Inflammatory macrophage treated with lipopolysaccharide for 4 hours (primary cell): Measurements from ENCODE around the gene NFE2L1.
A peak's percentile ranks its signal among the peaks of the same experiment; 100 is the strongest.
"Not testable (repeated sequence)": the region's sequence is repeated elsewhere in the genome, so short reads cannot be mapped to it uniquely, and the experiment has no call there.

Source experiments
- DNase-seq: peaks from one replicate; pipeline ENCODE4 v3.0.0-alpha.2; 2020

Gene NFE2L1, protein sequence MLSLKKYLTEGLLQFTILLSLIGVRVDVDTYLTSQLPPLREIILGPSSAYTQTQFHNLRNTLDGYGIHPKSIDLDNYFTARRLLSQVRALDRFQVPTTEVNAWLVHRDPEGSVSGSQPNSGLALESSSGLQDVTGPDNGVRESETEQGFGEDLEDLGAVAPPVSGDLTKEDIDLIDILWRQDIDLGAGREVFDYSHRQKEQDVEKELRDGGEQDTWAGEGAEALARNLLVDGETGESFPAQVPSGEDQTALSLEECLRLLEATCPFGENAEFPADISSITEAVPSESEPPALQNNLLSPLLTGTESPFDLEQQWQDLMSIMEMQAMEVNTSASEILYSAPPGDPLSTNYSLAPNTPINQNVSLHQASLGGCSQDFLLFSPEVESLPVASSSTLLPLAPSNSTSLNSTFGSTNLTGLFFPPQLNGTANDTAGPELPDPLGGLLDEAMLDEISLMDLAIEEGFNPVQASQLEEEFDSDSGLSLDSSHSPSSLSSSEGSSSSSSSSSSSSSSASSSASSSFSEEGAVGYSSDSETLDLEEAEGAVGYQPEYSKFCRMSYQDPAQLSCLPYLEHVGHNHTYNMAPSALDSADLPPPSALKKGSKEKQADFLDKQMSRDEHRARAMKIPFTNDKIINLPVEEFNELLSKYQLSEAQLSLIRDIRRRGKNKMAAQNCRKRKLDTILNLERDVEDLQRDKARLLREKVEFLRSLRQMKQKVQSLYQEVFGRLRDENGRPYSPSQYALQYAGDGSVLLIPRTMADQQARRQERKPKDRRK

DNA sequence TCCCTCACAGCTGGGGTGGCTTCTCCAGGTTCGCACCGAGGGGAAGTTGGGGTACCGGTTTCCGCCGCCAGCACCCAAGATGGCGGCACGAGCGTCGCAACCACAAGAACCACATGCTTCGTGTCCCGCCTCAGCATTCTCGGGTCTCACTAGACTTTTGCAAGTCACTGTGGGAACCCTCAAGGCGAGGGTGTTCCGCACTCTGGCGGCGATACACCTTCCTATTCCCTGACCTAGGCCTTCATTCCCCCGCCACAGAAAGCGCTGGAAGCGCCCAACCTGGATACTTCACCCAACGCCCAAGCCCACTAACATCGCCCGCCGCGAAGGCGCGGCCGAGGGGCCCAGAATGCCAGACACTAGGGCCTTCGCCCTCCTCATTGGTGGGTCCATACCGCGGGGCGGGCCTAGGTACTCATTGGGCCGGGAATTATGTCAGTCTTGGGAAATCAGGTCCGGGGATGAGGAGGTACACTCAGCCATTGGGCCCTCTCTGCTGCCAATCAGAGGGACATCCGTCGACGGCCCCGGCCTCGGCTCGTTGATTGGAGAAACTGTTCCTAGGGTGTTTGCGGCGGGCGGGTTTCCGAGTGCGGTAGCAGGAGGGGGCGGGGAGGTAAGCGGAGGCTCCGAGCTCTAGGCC lies at the start of gene NFE2L1:
NFE2L1 (plus strand) TSS at position 619 of the 643 bp plus-strand sequence. CDS start 2,760 bp downstream, outside the sequence.
- DNase-seq, result peak; percentile 100

DNA sequence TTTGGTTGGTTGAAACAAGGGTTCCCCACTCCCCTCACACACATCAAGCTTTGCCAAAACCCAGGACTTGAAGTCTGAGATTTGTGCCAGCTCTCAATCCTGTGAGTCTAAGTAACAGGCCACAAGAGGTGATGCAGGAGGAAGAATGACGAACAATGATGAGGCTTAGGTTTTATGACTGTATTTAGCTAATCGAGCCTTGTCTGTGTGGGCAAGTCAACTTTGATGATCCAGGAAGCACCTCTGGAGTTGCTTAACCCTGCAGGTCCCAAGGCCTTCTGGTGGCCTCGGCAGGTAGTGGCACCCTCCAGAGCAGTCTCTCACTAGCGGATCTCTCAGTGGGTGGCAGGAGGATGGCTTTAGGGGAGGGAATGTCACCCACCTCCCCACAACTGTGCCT lies 48.6 kb upstream of the NFE2L1 start:
- DNase-seq, result peak; percentile 68

DNA sequence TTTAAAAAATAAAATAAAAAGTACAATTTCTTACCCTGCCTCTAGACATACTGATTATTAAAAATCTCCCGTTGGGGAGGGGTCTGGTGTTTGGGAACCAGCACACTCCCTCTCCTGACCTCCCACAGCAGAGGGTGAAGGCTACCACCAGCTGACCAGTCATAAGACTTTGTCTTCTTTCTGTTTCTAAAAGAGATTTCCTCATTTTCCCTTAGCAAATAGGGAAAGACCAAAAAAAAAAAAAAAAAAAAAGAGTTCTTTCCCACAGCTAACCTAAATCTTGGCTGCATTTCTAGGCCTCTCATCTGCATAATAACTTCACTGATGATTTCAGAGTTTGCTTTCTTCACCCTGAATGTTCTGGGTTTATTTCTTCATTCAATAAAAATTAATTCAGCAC lies 47.0 kb upstream of the NFE2L1 start:
- peak; percentile 93 for DNase-seq

DNA sequence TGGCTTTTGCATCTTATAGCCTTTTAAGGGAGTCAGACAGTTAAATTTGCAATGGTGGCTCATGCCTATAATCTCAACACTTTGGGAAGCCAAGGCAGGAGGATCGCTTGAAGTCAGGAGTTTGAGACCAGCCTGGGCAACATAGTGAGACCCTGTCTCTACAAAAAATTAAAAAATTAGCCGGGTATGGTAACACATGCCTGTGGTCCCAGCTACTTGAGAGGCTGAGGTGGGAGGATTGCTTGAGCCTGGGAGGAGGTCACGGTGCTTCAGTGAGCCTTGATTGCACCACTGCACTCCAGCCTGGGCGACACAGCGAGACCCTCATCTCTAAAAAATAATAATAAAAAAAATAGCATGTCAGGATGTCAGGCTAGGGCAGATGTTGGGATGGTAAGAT lies 46.5 kb upstream of the NFE2L1 start:
- not testable (repeated sequence) for DNase-seq

DNA sequence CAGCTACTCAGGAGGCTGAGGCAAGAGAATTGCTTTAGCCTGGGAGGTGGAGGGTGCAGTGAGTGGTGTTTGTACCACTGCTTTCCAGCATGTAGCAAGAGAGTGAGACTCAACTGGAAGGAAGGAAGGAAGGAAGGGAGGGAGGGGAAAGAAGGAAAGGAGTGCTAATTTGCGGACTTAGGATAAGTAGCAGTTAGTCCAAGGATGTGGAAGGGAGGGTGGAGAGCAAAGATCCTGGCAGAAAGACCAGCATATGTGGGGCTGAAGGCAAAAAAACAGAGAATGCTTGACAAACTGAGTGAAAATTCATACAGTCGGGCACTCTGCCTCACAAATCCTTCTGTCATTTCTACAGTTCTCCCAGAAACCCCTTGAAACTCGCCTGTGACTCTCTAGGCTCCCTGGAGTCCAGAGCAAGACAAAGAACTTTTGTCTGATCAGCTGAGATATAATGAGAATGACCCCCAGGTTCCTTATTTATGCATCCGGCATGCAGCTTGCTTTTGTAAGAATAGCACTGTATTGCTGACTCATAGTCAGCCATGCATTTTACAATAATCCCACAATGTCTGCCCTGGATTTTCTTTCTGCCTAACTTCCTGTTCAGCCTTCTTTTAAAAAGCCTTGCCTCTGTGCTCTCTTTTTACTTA lies 45.8 kb upstream of the NFE2L1 start:
- peak; percentile 97 for DNase-seq

DNA sequence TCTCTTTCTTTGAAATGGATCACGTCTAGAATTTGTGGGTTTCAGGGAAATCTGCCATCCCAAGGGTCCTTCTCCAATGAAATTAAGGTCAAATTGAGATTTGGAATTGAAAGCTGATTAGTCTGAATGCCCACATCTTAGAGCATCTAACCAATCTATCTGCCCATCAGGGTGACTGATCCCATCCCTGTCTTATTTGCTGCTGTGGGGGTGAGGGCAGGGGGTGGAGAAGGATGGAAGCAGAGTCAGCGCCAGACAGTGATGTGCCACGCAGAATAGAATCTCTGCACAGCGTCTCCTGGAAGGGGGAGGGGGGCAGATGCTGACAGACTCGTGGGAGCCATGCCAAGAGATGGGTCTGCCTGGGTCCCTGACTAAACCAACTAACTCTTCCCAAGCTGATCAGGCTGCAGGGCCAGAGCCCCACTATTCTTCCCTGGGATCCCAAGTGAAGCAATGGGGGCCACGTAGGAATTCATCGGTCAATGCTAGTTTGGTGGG lies 45.2 kb upstream of the NFE2L1 start:
- no peak for DNase-seq

DNA sequence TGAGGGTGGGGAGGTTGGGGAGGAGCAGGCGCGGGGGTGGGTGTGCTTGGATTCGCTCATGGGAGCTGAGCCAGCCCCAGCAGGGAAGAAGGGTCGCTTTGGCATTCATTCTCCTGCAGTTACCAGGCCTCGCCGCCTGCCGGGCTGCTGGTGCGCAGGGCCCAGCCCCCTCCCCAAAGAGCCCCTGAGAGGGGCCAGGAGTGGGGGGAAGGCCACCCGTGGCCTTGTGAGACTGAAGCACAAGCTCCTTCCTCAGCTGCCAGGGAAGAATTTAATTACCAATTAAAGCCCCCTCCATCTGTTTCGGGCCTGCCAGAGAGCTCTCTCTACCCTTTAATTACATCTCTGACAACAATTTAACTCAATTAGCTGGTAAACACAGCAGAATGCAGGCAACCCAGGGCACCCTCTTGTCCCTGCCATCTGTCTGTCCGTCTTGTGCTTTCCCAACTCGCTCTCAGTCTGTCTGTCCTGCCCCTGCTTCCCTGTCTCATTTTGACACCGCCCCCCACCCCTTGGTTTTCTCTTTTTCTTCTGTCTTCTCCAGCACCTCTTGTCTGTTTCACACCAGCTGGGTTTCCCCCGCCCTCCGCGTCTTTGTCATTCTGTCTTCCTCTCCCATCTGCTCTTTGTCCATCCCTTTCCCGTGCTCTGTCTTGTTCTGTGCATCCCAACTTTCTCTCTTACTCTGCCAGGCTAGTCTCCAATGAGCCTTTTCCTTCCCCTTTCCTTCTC lies 44.6 kb upstream of the NFE2L1 start:
- peak; percentile 80 for DNase-seq

DNA sequence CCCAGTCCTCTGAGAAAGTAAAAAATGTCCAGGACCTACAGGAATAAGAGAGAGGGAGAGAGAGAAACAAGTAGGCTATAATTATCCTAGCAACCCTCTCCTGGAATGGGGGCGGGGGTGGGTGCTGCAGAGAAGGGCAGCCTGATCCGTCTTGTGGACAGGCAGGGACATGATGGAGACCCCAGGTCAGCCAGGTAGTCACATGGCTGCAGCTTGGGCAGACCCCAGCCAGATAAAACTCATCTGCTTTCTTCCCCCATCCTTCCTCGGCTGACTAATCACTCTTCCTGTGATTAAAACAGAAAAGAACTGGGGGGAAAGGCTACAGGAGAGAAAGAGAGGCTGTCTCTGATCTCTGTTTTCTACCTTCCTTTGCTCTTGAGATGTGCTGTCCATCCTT lies 43.2 kb upstream of the NFE2L1 start:
- DNase-seq, result no peak

DNA sequence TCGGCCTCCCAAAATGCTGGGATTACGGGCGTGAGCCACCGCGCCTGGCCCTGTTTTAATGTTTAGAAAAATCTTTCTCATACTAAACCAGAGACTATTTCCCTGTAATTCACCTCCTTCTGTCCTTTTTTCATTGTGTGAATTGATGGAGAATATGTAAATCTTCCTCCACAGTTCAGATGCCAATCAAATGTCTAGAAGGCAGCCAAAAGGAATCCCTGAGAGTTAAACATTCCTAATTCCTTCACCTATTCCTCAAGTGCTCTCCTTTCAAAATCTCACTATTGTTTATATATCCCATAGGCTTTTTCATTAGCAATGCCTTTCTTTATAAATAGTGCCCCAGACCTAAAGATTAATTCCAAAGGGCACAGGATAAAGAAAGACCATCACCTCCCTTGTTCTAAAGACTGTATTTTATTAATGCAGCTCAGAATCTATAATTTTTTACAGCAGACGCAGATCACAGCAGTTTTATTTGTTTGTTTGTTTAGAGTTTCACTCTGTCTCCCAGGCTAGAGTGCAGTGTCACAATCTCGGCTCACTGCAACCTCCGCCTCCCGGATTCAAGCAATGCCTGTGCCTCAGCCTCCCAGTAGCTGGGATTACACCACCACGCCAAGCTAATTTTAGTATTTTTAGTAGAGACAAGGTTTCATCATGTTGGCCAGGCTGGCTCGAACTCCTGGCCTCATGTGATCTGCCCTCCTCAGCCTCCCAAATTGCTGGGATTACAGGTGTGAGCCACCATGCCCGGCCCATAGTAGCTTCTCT lies 41.0 kb upstream of the NFE2L1 start:
- peak; percentile 81 for DNase-seq

DNA sequence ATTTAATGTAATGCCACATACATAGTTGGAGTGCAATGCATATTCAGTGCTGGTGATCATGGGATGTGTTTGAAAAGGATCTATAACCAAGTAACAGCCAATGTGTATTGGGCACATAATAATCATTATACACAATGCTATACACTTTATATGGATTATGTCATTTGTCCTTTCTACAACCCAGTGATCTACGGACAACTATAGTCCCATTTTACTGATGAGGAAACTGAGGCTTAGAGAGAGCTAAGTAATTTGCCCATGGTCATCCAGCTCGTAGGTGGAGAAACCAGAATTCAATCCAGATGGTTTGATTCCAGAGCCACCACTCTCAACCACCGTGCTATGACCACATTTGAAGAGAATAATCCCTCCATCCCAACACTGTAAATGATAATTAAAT lies 38.0 kb upstream of the NFE2L1 start:
- DNase-seq, result no peak

DNA sequence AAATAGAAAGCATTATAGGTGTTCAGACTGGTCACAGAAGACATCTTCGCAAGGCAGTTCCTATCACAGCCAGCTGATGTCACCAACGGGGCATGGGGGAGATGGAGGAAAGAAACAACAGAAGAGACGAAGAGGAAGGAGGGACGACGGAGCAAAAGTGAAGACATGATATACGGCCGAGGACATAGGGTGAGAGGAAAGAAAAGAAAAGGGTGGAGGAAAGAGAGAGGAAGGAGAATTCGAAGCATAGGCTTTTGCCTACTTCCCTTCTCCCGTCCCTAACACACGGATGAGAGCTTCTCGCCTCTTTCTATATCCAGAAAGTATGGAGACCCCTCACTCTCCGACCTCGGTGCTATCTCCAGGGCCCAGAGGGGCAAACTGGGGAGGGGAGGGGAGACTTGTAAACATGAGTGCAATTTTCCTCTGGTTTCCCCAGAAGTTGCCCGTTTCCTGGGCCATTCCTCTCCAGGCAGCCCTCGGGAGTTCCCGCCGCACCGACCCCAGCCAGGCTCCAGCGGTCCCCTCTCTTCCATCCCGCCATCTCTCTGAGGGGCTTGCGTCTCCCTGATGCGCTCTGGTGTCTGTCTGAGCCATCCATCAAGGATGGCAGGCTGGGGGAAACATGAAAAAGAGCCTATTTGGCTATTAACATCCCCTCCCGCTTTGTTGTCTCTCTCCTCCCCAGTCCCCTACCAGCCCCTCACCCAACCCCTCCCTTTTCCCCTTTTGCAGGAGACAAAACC lies 36.6 kb upstream of the NFE2L1 start:
- peak; percentile 55 for DNase-seq

DNA sequence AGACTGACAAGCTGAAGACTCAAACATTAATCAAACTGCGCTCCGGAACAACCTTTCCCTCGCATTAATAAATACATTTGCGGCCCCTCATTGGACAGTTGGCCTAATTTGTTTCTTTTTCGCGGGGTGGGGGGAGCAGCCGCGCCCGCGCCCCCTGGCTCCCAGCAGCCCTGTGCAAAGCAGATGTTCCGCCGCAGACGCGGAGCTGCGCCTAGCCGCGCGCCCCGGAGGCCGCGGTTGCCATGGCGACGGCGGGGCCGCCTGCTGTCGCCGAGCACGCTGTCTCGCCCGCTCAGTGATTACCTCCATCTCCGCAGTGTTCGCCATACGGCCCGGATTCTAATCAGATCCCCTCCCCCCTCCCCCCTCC lies 36.0 kb upstream of the NFE2L1 start:
- no peak for DNase-seq

DNA sequence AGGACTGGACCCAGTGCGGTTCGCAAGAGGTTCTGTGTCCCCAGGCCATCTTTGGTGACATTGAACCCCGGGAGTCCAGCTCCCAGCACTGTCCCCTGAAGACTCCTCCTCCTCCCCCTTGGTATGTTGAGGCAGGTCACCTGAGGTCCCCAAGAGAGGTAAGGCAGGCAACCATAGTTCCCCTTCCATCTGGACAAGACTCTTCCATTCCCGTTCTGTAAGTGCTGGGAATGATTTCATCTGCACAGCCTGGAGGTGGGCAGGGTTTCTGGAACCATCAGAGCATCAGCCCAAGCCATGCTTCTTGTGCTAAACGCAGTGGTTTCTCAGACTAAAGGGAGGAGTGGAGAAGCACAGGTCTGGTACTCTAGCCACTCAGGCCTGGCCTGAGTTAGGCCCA lies 35.5 kb upstream of the NFE2L1 start:
- DNase-seq, result no peak

DNA sequence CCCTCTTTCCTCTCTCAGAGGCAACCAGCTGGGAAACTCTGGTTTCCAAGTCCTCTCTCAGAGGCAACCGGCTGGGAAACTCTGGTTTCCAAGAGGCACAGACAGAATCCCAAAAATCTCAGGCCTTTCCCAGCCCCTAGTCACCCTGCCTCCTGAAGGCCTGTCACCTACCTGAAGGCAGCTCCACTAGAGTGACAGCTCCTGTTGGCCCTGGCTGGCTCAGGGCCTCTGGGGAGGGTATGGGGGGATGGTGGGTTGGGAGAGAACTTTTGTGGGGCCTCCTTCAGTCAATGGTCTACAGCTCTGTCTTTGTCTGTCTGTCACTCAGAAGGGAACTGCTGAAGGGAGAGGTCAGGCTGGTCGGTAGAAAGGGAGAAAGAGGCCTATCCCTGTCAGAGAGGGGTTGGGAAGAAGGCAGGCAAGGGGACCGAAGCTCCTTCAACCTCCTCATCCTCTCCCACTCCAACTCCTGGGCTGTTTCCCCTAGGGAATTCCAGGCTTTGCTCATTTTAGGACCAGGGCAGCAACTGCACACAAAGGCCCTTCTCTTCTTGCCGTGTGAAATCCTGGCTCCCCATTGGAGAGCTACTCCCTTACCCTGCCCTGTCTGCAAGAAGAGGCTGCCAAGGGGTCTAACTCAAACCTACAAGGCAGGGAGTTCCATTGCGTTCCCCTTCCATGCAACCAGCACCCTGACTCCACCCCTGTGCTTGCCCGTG lies 34.1 kb upstream of the NFE2L1 start:
- no peak for DNase-seq

DNA sequence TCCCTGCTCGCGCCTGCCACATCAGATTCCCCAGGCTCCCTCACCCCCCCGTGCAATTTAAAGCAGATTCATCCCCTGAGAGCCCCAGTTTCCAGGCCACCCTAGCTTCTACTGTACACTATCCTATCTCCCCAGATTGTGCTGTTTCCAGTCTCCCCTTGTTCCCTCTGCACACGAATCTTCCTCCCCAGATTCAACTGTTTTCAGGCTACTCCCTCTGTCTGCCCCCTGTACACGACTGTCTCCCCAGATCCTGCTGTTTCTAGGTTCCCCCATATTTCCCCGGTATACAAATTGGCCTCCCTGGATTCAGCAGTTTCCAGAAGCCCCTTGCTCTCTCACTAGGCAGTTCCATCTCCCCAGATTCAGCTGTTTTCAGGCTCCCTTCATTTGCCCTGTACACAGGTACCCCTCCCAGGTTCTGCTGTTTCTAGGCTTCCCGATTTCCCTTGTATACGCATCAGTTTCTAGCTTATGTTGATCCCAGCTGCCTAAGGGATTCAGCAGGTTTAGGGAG lies 33.5 kb upstream of the NFE2L1 start:
- DNase-seq, result no peak

DNA sequence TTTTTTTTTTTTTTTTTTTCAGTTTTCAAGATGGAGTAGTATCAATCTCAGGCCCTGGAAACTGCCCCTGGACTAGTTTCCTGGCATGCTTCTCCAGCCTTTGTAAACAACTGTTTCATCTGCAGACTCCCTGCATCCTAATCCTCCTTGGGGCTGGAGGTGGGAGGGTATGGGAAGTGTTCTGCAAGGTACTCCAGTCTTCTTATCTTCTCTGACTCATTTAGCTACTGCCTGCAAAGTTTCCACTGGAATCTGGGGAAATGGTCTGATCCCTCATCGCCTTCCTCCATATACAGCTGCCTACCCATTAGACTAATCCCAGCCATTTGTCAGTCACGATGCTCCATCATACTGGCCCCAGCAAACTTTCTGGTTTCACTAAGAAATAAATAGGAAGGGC lies 32.0 kb upstream of the NFE2L1 start:
- DNase-seq, result no peak

DNA sequence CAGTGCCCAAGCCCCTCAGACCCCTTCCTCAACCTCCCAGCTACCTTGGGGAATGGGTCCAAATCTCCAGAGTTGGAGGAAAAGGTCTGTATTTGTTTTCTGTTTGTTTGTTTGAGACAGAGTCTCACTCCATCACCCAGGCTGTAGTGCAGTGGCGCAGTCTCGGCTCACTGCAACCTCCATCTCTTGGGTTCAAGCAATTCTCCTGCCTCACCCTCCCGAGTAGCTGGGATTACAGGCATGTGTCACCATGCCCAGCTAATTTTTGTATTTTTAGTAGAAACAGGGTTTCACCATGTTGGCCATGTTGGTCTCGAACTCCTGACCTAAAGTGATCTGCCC lies 30.4 kb upstream of the NFE2L1 start:
- not testable (repeated sequence) for DNase-seq

DNA sequence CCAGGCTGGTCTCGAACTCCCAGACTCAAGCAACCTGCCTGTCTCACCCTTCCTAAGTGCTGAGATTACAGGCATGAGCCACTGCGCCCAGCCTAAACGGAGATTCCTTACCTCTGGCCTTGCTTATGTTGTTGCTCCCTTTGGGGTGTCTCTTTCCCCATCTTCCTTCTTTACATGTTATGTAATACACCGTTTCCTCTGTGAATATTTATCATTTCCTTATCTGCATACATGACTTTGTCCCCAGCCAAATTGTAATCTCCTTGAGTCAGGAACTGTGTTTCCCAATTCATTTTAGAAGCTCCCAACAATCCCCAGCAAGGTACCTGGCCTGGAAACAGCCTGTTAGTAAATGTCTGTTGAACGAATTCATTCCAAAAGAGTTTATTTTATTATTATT lies 26.2 kb upstream of the NFE2L1 start:
- DNase-seq, result peak; percentile 67

DNA sequence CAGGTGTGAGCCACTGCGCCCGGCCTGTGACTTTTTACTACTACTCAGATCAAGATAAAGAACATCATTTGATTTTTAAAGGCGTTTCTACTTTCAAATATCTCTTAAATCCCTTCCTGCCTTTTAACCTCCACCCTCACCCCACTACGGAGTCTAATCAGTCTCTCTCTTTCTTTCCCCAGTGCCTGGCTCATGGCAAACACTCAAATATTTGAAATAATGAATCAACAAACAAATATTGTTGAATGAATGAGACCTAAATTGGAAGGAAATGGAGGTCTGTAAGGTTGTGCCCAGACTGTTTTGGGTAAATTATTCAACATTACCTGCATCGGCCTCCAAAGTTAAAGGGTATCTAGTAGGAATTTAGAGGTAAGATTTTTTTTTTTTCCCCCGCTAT lies 25.3 kb upstream of the NFE2L1 start:
- no peak for DNase-seq
